Right lobe of liver (tissue), 6 donors: ENCODE measurements around the gene HSPG2. TPM values are rescaled to one million over a fixed set of nuclear protein-coding genes. Genes with fewer than 3 reads are reported as not detected.

Experiments used
- ATAC-seq, 4 donors: fragments of 200-7000 bp; cut with Tn5 transposase; one replicate each; pipeline ENCODE4 v1.9.1; 2020; ENCODE audit warnings: mild to moderate bottlenecking in 4 of 4, moderate library complexity in 4 of 4
- DNase-seq, 3 donors: peaks; one replicate each; pipeline ENCODE4 v3.0.0-alpha.2; 2020
- H3K27ac ChIP-seq, 3 donors: fragments of 200-600 bp; one replicate each; pipeline ENCODE4 v1.8.0; 2022
- H3K27me3 ChIP-seq, 2 donors: fragments of 200-600 bp; one replicate each; pipeline ENCODE4 v1.8.0; 2022
- H3K36me3 ChIP-seq, 4 donors: fragments of 200-600 bp; sonication (generic) in 1 of 4; one replicate each; pipeline versions ENCODE4 v1.5.1 to v1.8.0; 2017 to 2022; ENCODE audit warnings: control low read depth in 1 of 4
- H3K4me1 ChIP-seq, 4 donors: fragments of 200-600 bp; sonication (generic) in 1 of 4; one replicate each; pipeline versions ENCODE4 v1.5.1 to v1.8.0; 2017 to 2022; ENCODE audit warnings: control low read depth in 1 of 4
- H3K4me3 ChIP-seq, 3 donors: fragments of 200-600 bp; one replicate each; pipeline ENCODE4 v1.8.0; 2022
- H3K9me3 ChIP-seq, 4 donors: fragments of 200-600 bp; sonication (generic) in 1 of 4; one replicate each; pipeline versions ENCODE4 v1.5.1 to v1.8.0; 2017 to 2022; ENCODE audit warnings: control low read depth in 1 of 4
- POLR2A ChIP-seq: fragments of 450-650 bp; IDR thresholded peaks from one replicate; pipeline ENCODE4 v1.6.1; 2017; ENCODE audit warnings: antibody characterized with exemption, mild to moderate bottlenecking
- WGBS: methylation state at CpG from one replicate; pipeline ENCODE4 v1.1.6; 2018; ENCODE audit warnings: low coverage, low lambda C conversion rate; ENCODE audit not compliant: insufficient coverage; ENCODE audit errors: missing lambda C conversion rate; 5-methylcytosine and 5-hydroxymethylcytosine counted together
- intact Hi-C, 2 donors: fragments of 100-400 bp; cut with DNase I; formaldehyde crosslinking; loops; one replicate each; pipeline versions ENCODE4 v1.11.2 to v1.14.1; 2022
- total RNA-seq, 6 experiments: library from RNA; depleted of rRNA in 2 of 6; stranded (reverse); fragments of >200 nt in 2 of 6; fragmentation: NEBNext Ultra II Directional in 3 of 6; extraction: Animal tissue kit (Norgen Biotek cat#: 25700) in 3 of 6; gene quantifications; one replicate each; pipeline versions ENCODE4 v1.1.0 to v1.2.4, GENCODE V29; 2016 to 2023
- TF ChIP-seq, protein P1 (sequence below), 4 donors: fragments of 200-600 bp in 3 of 4; fragments of 450-650 bp in 1 of 4; IDR thresholded peaks; one replicate each; pipeline versions ENCODE4 v1.5.1 to v1.8.0; 2016 to 2022; ENCODE audit warnings: antibody characterized with exemption in 4 of 4, mild to moderate bottlenecking in 2 of 4
- donor health status: DM: no; HTN: yes; CAD: no.
- donor health status: DM: no; HTN: no; CAD: no.
- donor health status: DM: no; HTN: no; CAD: no.
- donor health status: DM: no; HTN: yes; CAD: no.
- donor health status: DM: no; HTN: yes; CAD: no.

Gene HSPG2
- total RNA-seq, 6 experiments from 2014 or later, result 31.3 to 90.9 (median 43.7) TPM

DNA sequence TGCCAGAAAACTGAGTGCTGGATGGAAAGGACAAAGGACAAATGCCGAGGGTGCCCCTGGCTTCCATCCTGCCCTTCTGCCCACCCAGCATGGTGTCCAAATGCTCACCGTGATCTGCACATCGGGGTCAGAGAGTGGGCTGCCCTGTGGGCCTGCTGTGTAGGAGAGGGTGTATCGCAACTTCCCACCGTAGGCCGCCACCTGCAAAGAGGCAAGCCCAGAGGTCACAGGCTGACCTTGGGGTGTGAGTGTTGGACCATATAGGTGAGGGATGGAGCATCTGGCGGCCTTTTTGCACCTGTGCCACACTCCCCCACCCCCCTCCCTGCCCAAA lies 71.5 kb downstream of the HSPG2 start:
- Histone ChIP-seq H3K27ac (no peak overlapping the region), H3K4me1 (no peaks in the 10 kb centered on the region), H3K36me3 (no peaks in the 10 kb centered on the region), H3K9me3 (no peaks in the 10 kb centered on the region), H3K27me3 (no peaks in the 10 kb centered on the region), H3K4me3 (no peak overlapping the region)
- intact Hi-C loops, result no loop called here
- DNase-seq (no peak), ATAC-seq (no peak)
- TF ChIP-seq POLR2A, result no peak
- TF ChIP-seq, protein P1, sequence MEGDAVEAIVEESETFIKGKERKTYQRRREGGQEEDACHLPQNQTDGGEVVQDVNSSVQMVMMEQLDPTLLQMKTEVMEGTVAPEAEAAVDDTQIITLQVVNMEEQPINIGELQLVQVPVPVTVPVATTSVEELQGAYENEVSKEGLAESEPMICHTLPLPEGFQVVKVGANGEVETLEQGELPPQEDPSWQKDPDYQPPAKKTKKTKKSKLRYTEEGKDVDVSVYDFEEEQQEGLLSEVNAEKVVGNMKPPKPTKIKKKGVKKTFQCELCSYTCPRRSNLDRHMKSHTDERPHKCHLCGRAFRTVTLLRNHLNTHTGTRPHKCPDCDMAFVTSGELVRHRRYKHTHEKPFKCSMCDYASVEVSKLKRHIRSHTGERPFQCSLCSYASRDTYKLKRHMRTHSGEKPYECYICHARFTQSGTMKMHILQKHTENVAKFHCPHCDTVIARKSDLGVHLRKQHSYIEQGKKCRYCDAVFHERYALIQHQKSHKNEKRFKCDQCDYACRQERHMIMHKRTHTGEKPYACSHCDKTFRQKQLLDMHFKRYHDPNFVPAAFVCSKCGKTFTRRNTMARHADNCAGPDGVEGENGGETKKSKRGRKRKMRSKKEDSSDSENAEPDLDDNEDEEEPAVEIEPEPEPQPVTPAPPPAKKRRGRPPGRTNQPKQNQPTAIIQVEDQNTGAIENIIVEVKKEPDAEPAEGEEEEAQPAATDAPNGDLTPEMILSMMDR (IDR thresholded peaks at IDR 0.05), result no peak
- WGBS, result 60% methylated on average over 1 of the region's 7 CpGs

DNA sequence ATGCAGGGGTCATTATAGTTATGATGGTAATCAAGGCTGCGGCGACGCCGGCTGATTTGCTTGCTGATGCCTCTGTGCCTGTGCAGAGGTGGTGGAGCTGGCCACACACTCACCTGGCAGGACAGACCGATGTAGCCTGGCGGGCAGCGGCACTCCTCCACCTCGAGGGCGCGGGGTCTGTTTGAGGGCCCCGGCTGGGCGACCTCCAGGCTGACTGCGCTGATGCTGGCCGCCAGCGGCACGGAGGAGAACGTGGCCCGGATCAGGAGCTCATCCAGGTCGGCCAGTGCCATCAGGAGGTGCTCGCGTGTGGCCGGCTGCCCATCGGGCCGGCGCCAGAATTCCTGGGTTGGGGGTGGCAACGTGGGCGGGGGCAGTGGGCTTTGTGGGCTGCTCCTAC lies 72.4 kb downstream of the HSPG2 start:
- no peak overlapping the region for H3K27ac ChIP-seq
- intact Hi-C loops, result no loop called here
- WGBS, result no CpG with 5 or more reads among the region's 27 CpGs

DNA sequence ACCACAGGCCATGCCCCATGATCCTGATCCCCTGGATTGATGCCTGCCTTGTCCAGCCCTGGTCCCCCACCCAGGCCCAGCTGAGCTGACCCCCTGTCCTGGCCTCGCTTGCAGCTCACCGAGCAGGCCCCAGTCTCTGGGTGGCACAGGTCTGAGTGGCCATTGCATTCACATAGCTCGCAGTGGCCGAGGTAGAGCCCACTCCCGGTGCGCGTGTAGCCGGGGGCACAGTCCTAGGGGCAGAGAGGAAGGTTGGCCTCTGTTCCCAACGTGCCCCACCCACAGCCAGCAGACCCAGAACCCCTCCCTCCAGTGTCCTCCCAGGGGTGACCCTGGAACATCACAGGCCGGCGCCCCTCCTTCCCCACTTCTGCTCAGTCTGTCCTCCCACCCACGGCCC lies 73.1 kb downstream of the HSPG2 start:
- no CpG with 5 or more reads among the region's 12 CpGs for WGBS
- H3K27ac ChIP-seq, result no peak overlapping the region
- no peaks in the 10 kb centered on the region for H3K27me3 ChIP-seq
- TF ChIP-seq, protein P1 (IDR thresholded peaks at IDR 0.05), result no peak
- TF ChIP-seq POLR2A, result no peak
- ATAC-seq (peak in 2 of 4 donors; percentile 11 to 12), DNase-seq (no peak)
- H3K4me3 ChIP-seq, result no peak overlapping the region
- intact Hi-C loops, result no loop called here
- no peaks in the 10 kb centered on the region for H3K36me3 ChIP-seq
- H3K4me1 ChIP-seq, result no peaks in the 10 kb centered on the region
- no peaks in the 10 kb centered on the region for H3K9me3 ChIP-seq

More for the DNA sequence above, 72.4 kb downstream of the HSPG2 start:
- Histone ChIP-seq H3K4me3 (no peak overlapping the region), H3K27me3 (no peaks in the 10 kb centered on the region), H3K9me3 (no peaks in the 10 kb centered on the region), H3K36me3 (no peaks in the 10 kb centered on the region), H3K4me1 (no peaks in the 10 kb centered on the region)
- no peak for ATAC-seq
- TF ChIP-seq POLR2A, result no peak
- TF ChIP-seq, protein P1 (IDR thresholded peaks at IDR 0.05), result no peak
- no peak for DNase-seq

DNA sequence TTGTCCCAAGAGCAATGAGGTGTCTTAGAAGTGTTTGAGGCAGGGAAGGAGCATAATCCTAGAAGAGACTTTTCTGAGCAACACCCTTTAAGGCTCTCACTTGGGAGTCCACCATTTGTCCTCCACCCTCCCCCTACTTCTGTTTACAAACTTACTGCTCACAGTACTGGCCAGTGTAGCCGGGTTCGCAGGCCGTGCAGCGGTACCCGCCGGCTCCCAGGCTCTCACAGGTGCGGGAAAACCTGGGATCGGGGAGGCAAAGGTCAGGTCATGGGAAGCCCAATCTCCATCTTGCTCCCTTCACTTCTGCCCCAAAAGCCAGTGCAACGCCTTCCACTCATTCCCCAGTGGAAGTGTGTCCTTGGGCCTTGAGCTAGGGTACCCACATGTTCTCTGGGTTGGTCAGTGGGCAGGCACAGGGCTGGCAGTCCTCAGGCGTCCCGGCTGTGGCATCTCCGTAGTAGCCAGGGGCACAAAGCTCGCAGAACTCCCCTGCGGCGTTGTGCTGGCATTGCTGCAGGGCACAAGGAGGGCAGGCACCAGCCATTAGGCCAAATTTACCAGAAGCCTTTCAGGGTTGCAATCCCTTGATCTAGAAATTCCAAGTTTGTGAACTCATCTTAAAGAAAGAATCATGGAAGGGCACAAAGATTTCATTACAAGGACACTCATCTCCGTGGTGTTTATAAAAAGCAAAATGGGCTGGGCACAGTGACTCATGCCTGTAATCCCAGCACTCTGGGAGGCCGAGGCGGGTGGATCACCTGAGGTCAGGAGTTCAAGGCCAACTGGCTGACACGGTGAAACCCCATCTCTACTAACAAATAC lies 75.3 kb downstream of the HSPG2 start:
- no peak for TF ChIP-seq POLR2A
- TF ChIP-seq, protein P1 (IDR thresholded peaks at IDR 0.05), result no peak
- no peak overlapping the region for H3K27ac ChIP-seq
- no peak for ATAC-seq

More for the DNA sequence above, 75.3 kb downstream of the HSPG2 start:
- Histone ChIP-seq H3K36me3 (no peaks in the 10 kb centered on the region), H3K27me3 (no peaks in the 10 kb centered on the region), H3K4me1 (no peaks in the 10 kb centered on the region), H3K9me3 (no peaks in the 10 kb centered on the region), H3K4me3 (no peak overlapping the region)
- no peak for DNase-seq
- 36% methylated on average over 5 of the region's 19 CpGs for WGBS
- intact Hi-C loops, result no loop called here
